ENCODE data around the gene VEZT.
"Not testable (repeated sequence)": the region's sequence is repeated elsewhere in the genome, so short reads cannot be mapped to it uniquely, and the experiment has no call there.

The VEZT gene, protein sequence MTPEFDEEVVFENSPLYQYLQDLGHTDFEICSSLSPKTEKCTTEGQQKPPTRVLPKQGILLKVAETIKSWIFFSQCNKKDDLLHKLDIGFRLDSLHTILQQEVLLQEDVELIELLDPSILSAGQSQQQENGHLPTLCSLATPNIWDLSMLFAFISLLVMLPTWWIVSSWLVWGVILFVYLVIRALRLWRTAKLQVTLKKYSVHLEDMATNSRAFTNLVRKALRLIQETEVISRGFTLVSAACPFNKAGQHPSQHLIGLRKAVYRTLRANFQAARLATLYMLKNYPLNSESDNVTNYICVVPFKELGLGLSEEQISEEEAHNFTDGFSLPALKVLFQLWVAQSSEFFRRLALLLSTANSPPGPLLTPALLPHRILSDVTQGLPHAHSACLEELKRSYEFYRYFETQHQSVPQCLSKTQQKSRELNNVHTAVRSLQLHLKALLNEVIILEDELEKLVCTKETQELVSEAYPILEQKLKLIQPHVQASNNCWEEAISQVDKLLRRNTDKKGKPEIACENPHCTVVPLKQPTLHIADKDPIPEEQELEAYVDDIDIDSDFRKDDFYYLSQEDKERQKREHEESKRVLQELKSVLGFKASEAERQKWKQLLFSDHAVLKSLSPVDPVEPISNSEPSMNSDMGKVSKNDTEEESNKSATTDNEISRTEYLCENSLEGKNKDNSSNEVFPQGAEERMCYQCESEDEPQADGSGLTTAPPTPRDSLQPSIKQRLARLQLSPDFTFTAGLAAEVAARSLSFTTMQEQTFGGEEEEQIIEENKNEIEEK

DNA sequence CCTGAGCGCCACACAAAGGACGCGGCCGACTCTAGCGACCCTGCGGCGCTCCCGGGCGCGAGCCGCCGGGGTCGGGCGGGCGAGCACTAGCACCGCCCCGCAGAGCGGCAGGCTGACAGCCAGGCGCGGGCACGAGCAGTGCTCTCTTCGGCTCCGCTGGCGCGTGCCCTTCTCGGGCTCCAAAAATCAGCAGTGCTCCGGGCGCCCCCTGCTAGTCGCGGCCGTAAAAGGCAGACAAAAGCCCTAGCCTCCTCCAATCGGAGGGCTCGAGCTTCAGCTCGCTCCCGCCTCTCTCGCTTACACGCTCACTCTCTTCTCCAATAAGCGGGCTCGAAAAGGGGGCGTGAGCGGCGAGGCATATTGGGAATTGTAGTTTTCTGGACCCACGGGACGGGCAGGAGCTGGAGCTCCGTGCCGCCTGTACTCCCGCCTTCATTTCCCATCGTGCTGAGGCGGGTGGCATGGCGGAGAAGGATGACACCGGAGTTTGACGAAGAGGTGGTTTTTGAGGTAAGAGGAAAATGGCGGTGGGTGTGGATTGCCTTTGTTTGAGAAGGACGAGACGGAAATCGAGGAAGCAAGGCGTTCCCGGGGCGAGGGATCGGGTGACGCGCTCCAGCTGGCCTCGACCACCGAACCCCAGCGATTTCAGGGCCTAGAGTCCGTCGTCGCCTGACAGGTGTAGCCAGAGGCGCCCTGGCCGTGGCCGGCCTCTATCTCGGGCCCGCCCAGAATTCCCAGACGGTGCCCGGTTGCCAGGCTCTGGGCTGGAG, at the start of gene VEZT, which contains the start of gene FGD6:
Gene VEZT (plus strand): TSS at position 431 of the 773 bp plus-strand sequence. CDS start 44 bp downstream, at position 475.
Gene FGD6 (minus strand): TSS at position 91 of the 773 bp plus-strand sequence. CDS start 227 bp downstream, outside the sequence.
- peak; percentile 98 for DNase-seq

DNA sequence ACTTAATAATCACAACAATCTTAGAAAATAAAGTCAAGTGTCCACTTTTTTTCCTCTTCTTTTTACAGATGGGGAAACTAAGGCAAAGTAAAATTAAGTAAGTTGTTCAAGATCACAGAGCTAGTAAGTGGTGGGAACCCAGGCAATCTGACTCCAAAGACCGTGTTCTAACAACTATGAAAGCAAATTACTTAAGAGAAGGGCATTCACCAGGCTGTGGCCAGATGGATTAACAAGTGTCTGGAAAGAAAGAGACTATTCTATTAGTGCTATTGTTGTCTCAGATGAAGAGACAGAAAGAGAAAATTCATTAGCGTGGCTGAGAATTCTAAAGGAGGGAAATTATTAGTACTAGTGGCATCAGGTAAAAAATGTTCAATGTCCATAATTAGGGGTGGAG, 48.9 kb upstream of the VEZT start:
- DNase-seq = no peak

GRCh38 chr12:95169368-95169767, 48.2 kb upstream of the VEZT start:
- DNase-seq = no peak

GRCh38 chr12:95173392-95174251, 44.0 kb upstream of the VEZT start:
- no peak for DNase-seq

GRCh38 chr12:95177201-95177768, 40.3 kb upstream of the VEZT start:
- DNase-seq = no peak

DNA sequence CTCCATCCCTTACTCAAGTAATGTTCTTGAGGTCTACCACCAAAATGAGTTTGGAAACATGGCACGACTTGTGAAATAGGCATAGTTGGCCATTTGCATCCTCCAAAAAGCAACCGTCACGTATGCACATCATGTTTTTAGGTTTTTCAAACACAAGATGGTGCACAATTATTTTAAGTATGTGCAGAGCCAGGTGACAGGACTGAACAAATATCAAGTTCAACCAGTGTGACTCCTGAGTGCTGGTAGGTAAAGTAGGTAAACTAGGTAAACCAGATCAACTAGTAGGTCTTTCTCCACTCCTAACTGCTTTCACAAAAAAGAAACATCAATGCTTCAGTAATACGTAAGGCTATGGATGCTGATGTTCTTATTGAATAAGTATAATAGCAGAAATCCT, 39.5 kb upstream of the VEZT start:
- DNase-seq = no peak

GRCh38 chr12:95179011-95179410, 38.6 kb upstream of the VEZT start:
- no peak for DNase-seq

- DNase-seq = no peak
Observed at GRCh38 chr12:95181103-95181502, 36.5 kb upstream of the VEZT start.

DNA sequence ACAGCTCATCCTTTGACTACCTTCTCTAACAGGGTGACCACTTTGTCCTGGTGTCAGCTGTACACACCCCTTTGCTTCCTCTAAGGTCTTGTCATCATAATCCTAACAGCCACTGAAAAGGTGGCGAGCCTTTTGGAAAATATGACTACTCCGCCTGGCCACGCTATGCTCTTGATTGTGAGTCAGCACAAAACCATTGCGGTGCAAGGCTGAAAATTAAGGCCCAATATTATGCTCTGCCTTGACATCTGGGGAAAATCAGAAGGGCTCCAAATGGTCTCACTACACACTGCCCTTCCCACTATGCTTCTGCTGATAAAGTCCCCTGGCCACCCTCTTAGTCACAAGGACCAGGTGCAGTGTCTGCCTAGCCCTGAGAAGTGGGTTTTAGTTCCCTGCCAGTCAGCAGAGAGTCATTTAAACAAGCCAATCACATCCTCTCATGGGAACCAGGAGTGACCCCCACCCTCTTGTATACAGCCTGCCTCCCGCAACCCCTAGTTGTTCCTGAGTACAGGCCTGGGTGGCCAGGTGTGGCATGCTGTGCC, 34.7 kb upstream of the VEZT start:
- DNase-seq = peak; percentile 26 to 36

- DNase-seq = no peak
Observed at GRCh38 chr12:95184121-95184520, 33.5 kb upstream of the VEZT start.

GRCh38 chr12:95185072-95185471, 32.5 kb upstream of the VEZT start:
- DNase-seq = no peak

DNA sequence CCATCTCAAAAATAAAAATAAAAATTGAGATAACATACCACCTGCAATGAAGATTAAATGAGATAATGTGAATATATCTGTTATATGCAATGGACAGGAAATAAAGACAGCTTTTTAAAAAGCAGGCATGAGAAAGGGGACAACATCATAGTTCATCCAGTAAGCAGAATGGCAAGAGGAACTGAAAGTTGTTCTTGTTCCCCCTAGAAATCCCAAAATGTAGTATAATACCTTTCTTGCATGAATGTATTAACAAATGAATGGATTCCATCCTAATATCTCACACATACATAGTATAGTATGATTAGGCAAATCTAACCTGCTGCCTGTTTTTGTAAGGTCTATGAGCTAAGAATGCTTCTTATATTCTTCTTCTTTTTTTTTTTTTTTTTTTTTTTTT, 31.8 kb upstream of the VEZT start:
- DNase-seq = no peak

- DNase-seq = no peak
Observed at GRCh38 chr12:95187865-95188415, 29.7 kb upstream of the VEZT start.

GRCh38 chr12:95191060-95191696, 26.4 kb upstream of the VEZT start:
- DNase-seq = no peak

- DNase-seq = no peak
Observed at GRCh38 chr12:95192271-95192670, 25.3 kb upstream of the VEZT start.

DNA sequence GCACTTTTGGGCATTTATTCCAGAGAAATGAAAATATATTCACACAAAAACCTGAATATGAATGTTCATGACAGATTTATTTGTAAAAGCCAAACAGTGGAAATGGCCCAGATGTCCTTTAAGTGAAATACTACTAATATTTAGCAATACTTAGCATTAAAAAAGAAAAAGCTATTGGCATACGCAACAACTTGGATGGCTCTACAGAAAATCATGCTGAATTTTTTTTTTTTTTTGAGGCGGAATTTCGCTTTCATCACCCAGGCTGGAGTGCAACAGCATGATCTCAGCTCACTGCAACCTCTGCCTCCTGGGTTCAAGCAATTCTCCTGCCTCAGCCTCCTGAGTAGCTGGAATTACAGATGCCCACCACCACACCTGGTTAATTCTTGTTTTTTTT, 24.5 kb upstream of the VEZT start:
- DNase-seq = no peak

- DNase-seq = no peak
Observed at GRCh38 chr12:95195122-95195521, 22.5 kb upstream of the VEZT start.

GRCh38 chr12:95196875-95197569, 20.6 kb upstream of the VEZT start:
- not testable (repeated sequence) for DNase-seq

- DNase-seq = no peak
Observed at GRCh38 chr12:95197636-95198035, 20.0 kb upstream of the VEZT start.

GRCh38 chr12:95198914-95199313, 18.7 kb upstream of the VEZT start:
- DNase-seq = no peak

Data from activated T-cell treated with anti-CD3 and anti-CD28 coated beads, Interleukin-2, amount 50 U/mL, for 48 hours (primary cell).